SK-N-SH (cell line): Measurements from ENCODE around the gene BABAM2. TPM values are rescaled to one million over a fixed set of nuclear protein-coding genes. Genes with fewer than 3 reads are reported as not detected.

Experiments used
- CTCF ChIA-PET: fragments of 300-600, 350-600 bp; formaldehyde crosslinking; extraction: SDS; loops from one replicate; lab custom pipeline; 2021; lab: Yijun Ruan, JAX
- POLR2A ChIA-PET: fragments of 350-600 bp; sonication (Branson Sonifier 250); formaldehyde crosslinking; extraction: SDS; loops from one replicate; lab custom pipeline; 2020; ENCODE audit warnings: antibody characterized with exemption, inconsistent platforms; lab: Yijun Ruan, JAX
- DNase-seq: peaks from one replicate; pipeline ENCODE4 v3.0.0; 2012
- H2AFZ ChIP-seq: fragments of 200-600 bp; sonication (generic); 2 replicates; pipeline ENCODE4 v1.8.1; 2016; ENCODE audit warnings: antibody characterized with exemption, mild to moderate bottlenecking, low read depth
- H3F3A ChIP-seq: fragments of 200-600 bp; sonication (generic); replicated peaks from 2 replicates; pipeline ENCODE3; 2016; ENCODE audit warnings: antibody characterized with exemption, mild to moderate bottlenecking; ENCODE audit not compliant: insufficient read depth
- H3K27ac ChIP-seq, 2 experiments: fragments of 200-500 bp in 1 of 2; fragments of 200-600 bp in 1 of 2; sonication (Bioruptor generic) in 1 of 2; sonication (generic), shearing (Covaris generic) in 1 of 2; 2 replicates each; pipeline versions ENCODE4 v1.5.1 to v1.6.1; 2014 to 2016; ENCODE audit warnings: low read depth in 2 of 2, inconsistent platforms in 1 of 2, low read length in 1 of 2, mild to moderate bottlenecking in 1 of 2, mixed read lengths in 1 of 2
- H3K27me3 ChIP-seq: fragments of 200-600 bp; sonication (generic), shearing (Covaris generic); 2 replicates; pipeline ENCODE4 v1.6.1; 2016; ENCODE audit warnings: mixed run types; ENCODE audit not compliant: insufficient read depth
- H3K36me3 ChIP-seq, 2 experiments: fragments of 200-500 bp in 1 of 2; fragments of 200-600 bp in 1 of 2; sonication (Bioruptor generic) in 1 of 2; sonication (generic) in 1 of 2; replicated peaks in 1 of 2; 2 replicates each; pipeline versions ENCODE3 to v1.5.1; 2014 to 2016; ENCODE audit warnings: low read length in 1 of 2, mild to moderate bottlenecking in 1 of 2; ENCODE audit not compliant: insufficient read depth in 2 of 2, control insufficient read depth in 1 of 2
- H3K4me1 ChIP-seq, 2 experiments: fragments of 200-500 bp in 1 of 2; fragments of 200-600 bp in 1 of 2; sonication (Bioruptor generic) in 1 of 2; sonication (generic), shearing (Covaris generic) in 1 of 2; 2 replicates each; pipeline versions ENCODE4 v1.5.1 to v1.6.1; 2014 to 2016; ENCODE audit warnings: low read depth in 1 of 2, low read length in 1 of 2, mixed run types in 1 of 2; ENCODE audit not compliant: insufficient read depth in 2 of 2, control insufficient read depth in 1 of 2
- H3K4me2 ChIP-seq: fragments of 200-600 bp; sonication (generic), shearing (Covaris generic); 2 replicates; pipeline ENCODE4 v1.6.1; 2017; ENCODE audit warnings: mixed run types
- H3K4me3 ChIP-seq, 2 experiments: fragments of 200-500 bp in 1 of 2; fragments of 200-600 bp in 1 of 2; sonication (Bioruptor generic) in 1 of 2; sonication (generic), shearing (Covaris generic) in 1 of 2; 2 replicates each; pipeline versions ENCODE4 v1.5.1 to v1.8.1; 2014 to 2016; ENCODE audit warnings: low read depth in 2 of 2, inconsistent platforms in 1 of 2, low read length in 1 of 2, mild to moderate bottlenecking in 1 of 2, mixed read lengths in 1 of 2, moderate library complexity in 1 of 2
- H3K79me2 ChIP-seq: fragments of 200-600 bp; sonication (generic); 2 replicates; pipeline ENCODE4 v1.8.1; 2017; ENCODE audit warnings: mild to moderate bottlenecking; ENCODE audit not compliant: insufficient read depth
- H3K9ac ChIP-seq: fragments of 200-600 bp; sonication (generic); 2 replicates; pipeline ENCODE4 v1.6.1; 2017; ENCODE audit warnings: mixed run types
- H3K9me2 ChIP-seq: fragments of 200-600 bp; sonication (generic); 2 replicates; pipeline ENCODE4 v1.6.1; 2017; ENCODE audit warnings: mixed run types
- H3K9me3 ChIP-seq: fragments of 200-600 bp; sonication (generic); 2 replicates; pipeline ENCODE4 v1.6.1; 2017; ENCODE audit warnings: mixed run types, mild to moderate bottlenecking, moderate library complexity
- H4K20me1 ChIP-seq: fragments of 200-600 bp; sonication (generic); 2 replicates; pipeline ENCODE4 v1.6.1; 2017; ENCODE audit warnings: mild to moderate bottlenecking, mixed run types; ENCODE audit not compliant: insufficient read depth
- CHD2 ChIP-seq: fragments of 150-350 bp; IDR thresholded peaks from 2 replicates; pipeline ENCODE4 v1.6.1; 2018; ENCODE audit warnings: low read length; ENCODE audit not compliant: partially characterized antibody
- EP300 ChIP-seq, 2 experiments: IDR thresholded peaks; 2 replicates each; pipeline versions ENCODE4 v1.4.0 to v1.6.1; 2012; ENCODE audit warnings: borderline replicate concordance in 1 of 2, low read depth in 1 of 2, low read length in 1 of 2
- FOXM1 ChIP-seq: IDR thresholded peaks from 2 replicates; pipeline ENCODE4 v1.4.0; 2012; ENCODE audit warnings: low read depth, mild to moderate bottlenecking
- GATA2 ChIP-seq: sonication (generic); formaldehyde crosslinking; IDR thresholded peaks from 2 replicates; pipeline ENCODE4 v1.5.0; 2020; ENCODE audit warnings: mild to moderate bottlenecking, missing genetic modification reagents
- IRF3 ChIP-seq: fragments of 150-350 bp; IDR thresholded peaks from 2 replicates; pipeline ENCODE4 v1.6.1; 2016; ENCODE audit warnings: mild to moderate bottlenecking, low read depth, low read length
- JUND ChIP-seq: IDR thresholded peaks from 2 replicates; pipeline ENCODE4 v1.4.0; 2012
- MAX ChIP-seq: IDR thresholded peaks from 2 replicates; pipeline ENCODE4 v1.4.0; 2012; ENCODE audit warnings: low read depth
- MEF2A ChIP-seq: IDR thresholded peaks from 2 replicates; pipeline ENCODE4 v1.4.0; 2012; ENCODE audit warnings: low read depth, borderline replicate concordance
- NRF1 ChIP-seq: IDR thresholded peaks from 2 replicates; pipeline ENCODE4 v1.6.1; 2012; ENCODE audit warnings: low read depth, mild to moderate bottlenecking, low read length
- PBX3 ChIP-seq: IDR thresholded peaks from 2 replicates; pipeline ENCODE4; 2012
- POLR2AphosphoS5 ChIP-seq: IDR thresholded peaks from 2 replicates; pipeline ENCODE4 v1.6.1; 2012; ENCODE audit warnings: low read depth, low read length
- RFX5 ChIP-seq: IDR thresholded peaks from 2 replicates; pipeline ENCODE4 v1.6.1; 2012; ENCODE audit warnings: mild to moderate bottlenecking, improper control_type of control experiment, low read length
- SIN3A ChIP-seq: IDR thresholded peaks from 2 replicates; pipeline ENCODE4 v1.6.1; 2012; ENCODE audit warnings: low read depth, mild to moderate bottlenecking, low read length, moderate library complexity, borderline replicate concordance
- SMC3 ChIP-seq: IDR thresholded peaks from 2 replicates; pipeline ENCODE4 v1.6.1; 2012; ENCODE audit warnings: low read depth, low read length, improper control_type of control experiment
- TEAD4 ChIP-seq: IDR thresholded peaks from 2 replicates; pipeline ENCODE4 v1.4.0; 2012; ENCODE audit warnings: mild to moderate bottlenecking, borderline replicate concordance; ENCODE audit not compliant: insufficient read depth
- USF1 ChIP-seq: IDR thresholded peaks from 2 replicates; pipeline ENCODE4 v1.4.0; 2012; ENCODE audit warnings: low read depth, borderline replicate concordance
- USF2 ChIP-seq: fragments of 150-350 bp; IDR thresholded peaks from 2 replicates; pipeline ENCODE4 v1.6.1; 2017; ENCODE audit warnings: antibody characterized with exemption, low read length, low read depth, borderline replicate concordance
- YY1 ChIP-seq: IDR thresholded peaks from 2 replicates; pipeline ENCODE4 v1.4.0; 2012; ENCODE audit warnings: low read depth, mild to moderate bottlenecking
- WGBS: methylation state at CpG from one replicate; pipeline ENCODE4 v1.1.6; 2017; ENCODE audit warnings: low lambda C conversion rate; 5-methylcytosine and 5-hydroxymethylcytosine counted together
- polyA plus RNA-seq, 3 experiments: library from polyadenylated mRNA; depleted of rRNA; stranded (reverse); fragments of >200 nt; gene quantifications; 2 replicates each; pipeline ENCODE4 v1.2.3, GENCODE V29; 2012

Gene BABAM2
- polyA plus RNA-seq, 1 of the 3 experiments (the other 2 are of a cell fraction) = 34.0 TPM

GRCh38 chr2:28172114-28172898 lies 281.8 kb downstream of the BABAM2 start:
- no peaks in the 10 kb centered on the region for H3F3A ChIP-seq
- no peaks in the 10 kb centered on the region for H4K20me1 ChIP-seq
- WGBS = 92% methylated on average over 9 of the region's 9 CpGs
- H3K79me2 ChIP-seq = no peaks in the 10 kb centered on the region
- H3K36me3 ChIP-seq = no peaks in the 10 kb centered on the region
- TF ChIP-seq SIN3A = no peak
- no peak for TF ChIP-seq RFX5
- no peak for TF ChIP-seq JUND
- no peak for TF ChIP-seq MEF2A
- no peak for TF ChIP-seq FOXM1
- no peak for TF ChIP-seq USF1
- no peak for TF ChIP-seq YY1
- no peak for TF ChIP-seq TEAD4
- TF ChIP-seq EP300 (IDR thresholded peaks at IDR 0.05; ENCODE audit: borderline replicate concordance in 1 of 2, low read depth in 1 of 2, low read length in 1 of 2) = no peak
- TF ChIP-seq PBX3 = no peak
- TF ChIP-seq CHD2 = no peak
- no peak for TF ChIP-seq GATA2 (CRISPR knock-in tag)
- TF ChIP-seq MAX = no peak
- TF ChIP-seq NRF1 = no peak
- no peak for TF ChIP-seq POLR2AphosphoS5
- TF ChIP-seq SMC3 = no peak
- TF ChIP-seq IRF3 = no peak
- TF ChIP-seq USF2 = no peak
- TF ChIP-seq, all 33 proteins: peak for 0
- H3K4me1 ChIP-seq = peaks cover under 1 to 5% of the 10 kb centered on the region in 2 experiments; a peak in 3 of 4 replicates
- H3K4me3 ChIP-seq = no peak overlapping the region
- H3K9ac ChIP-seq = no peak overlapping the region
- no peaks in the 10 kb centered on the region for H3K27me3 ChIP-seq
- no peaks in the 10 kb centered on the region for H3K9me2 ChIP-seq
- no peak for DNase-seq
- H2AFZ ChIP-seq = no peak overlapping the region; the same call in 1 of the 2 replicates
- H3K27ac ChIP-seq = peak overlapping the region in 1 of 2 experiments; percentile 68; a peak in 3 of 4 replicates
- ChIA-PET CTCF (interaction anchor here (1.0 kb wide), 1 partner anchor 17 kb away, joined by 3 read pairs; no protein-coding TSS in a partner anchor), POLR2A (no interaction called here)
- H3K9me3 ChIP-seq = peaks cover 8% of the 10 kb centered on the region; the same call in 1 of the 2 replicates
- H3K4me2 ChIP-seq = no peak overlapping the region
